Limb (tissue), 2 donors: Measurements from ENCODE around the gene MOG.
"Not testable (repeated sequence)": the region's sequence is repeated elsewhere in the genome, so short reads cannot be mapped to it uniquely, and the experiment has no call there.

Experiments used
- DNase-seq, 2 donors: peaks; one replicate each; pipeline ENCODE4 v3.0.0-alpha.2; 2016; ENCODE audit errors: extremely low spot score in 2 of 2

Gene MOG

GRCh38 chr6:29637247-29637646 lies 19.6 kb upstream of the MOG start:
- no peak for DNase-seq

- no peak for DNase-seq
Observed at GRCh38 chr6:29641430-29642148, 15.3 kb upstream of the MOG start.

GRCh38 chr6:29647927-29648642 lies 8.8 kb upstream of the MOG start:
- DNase-seq = no peak

- DNase-seq = peak; percentile 96 to 97
Observed at GRCh38 chr6:29649701-29650673, 6.9 kb upstream of the MOG start.

- DNase-seq = no peak
Observed at GRCh38 chr6:29651413-29652197, 5.3 kb upstream of the MOG start.

GRCh38 chr6:29652198-29652584 lies 4.7 kb upstream of the MOG start:
- DNase-seq = no peak

- DNase-seq = peak in 1 of 2 donors; percentile 85
Observed at GRCh38 chr6:29653452-29654038, 3.3 kb upstream of the MOG start.

- DNase-seq = no peak
Observed at GRCh38 chr6:29655658-29656057, 1.2 kb upstream of the MOG start.

GRCh38 chr6:29656157-29656556 lies 735 bp upstream of the MOG start:
- no peak for DNase-seq

- no peak for DNase-seq
Observed at GRCh38 chr6:29661071-29661470, 4.2 kb downstream of the MOG start.

GRCh38 chr6:29661502-29662141 lies 4.7 kb downstream of the MOG start:
- not testable (repeated sequence) for DNase-seq

GRCh38 chr6:29663300-29664042 lies 6.6 kb downstream of the MOG start:
- DNase-seq = no peak

GRCh38 chr6:29665942-29666825 lies 9.3 kb downstream of the MOG start:
- no peak for DNase-seq

GRCh38 chr6:29666826-29667130 lies 9.9 kb downstream of the MOG start:
- DNase-seq = no peak

- DNase-seq = no peak
Observed at GRCh38 chr6:29667158-29667557, 10.3 kb downstream of the MOG start.

- DNase-seq = no peak
Observed at GRCh38 chr6:29671026-29671425, 14.1 kb downstream of the MOG start.

GRCh38 chr6:29672116-29672515 lies 15.2 kb downstream of the MOG start:
- DNase-seq = not testable (repeated sequence)

- DNase-seq = no peak
Observed at GRCh38 chr6:29673161-29673560, 16.3 kb downstream of the MOG start.

GRCh38 chr6:29674008-29674407 lies 17.1 kb downstream of the MOG start:
- DNase-seq = no peak
